Skin epidermis (tissue), 12 donors: ENCODE data around the gene UGT1A8.

ENCODE experiments used
- H3K27ac ChIP-seq, 21 experiments: fragments of 200-600 bp; sonication (generic) in 11 of 21; one replicate each; pipeline ENCODE4 v1.5.0; 2020; ENCODE audit warnings: mild to moderate bottlenecking in 3 of 21, inconsistent platforms in 2 of 21, moderate library complexity in 2 of 21
- H3K4me3 ChIP-seq, 7 experiments: fragments of 200-600 bp; sonication (generic) in 2 of 7; one replicate each; pipeline ENCODE4 v1.5.0; 2020; ENCODE audit warnings: inconsistent platforms in 2 of 7, mild to moderate bottlenecking in 2 of 7, moderate library complexity in 1 of 7

Gene UGT1A8

DNA sequence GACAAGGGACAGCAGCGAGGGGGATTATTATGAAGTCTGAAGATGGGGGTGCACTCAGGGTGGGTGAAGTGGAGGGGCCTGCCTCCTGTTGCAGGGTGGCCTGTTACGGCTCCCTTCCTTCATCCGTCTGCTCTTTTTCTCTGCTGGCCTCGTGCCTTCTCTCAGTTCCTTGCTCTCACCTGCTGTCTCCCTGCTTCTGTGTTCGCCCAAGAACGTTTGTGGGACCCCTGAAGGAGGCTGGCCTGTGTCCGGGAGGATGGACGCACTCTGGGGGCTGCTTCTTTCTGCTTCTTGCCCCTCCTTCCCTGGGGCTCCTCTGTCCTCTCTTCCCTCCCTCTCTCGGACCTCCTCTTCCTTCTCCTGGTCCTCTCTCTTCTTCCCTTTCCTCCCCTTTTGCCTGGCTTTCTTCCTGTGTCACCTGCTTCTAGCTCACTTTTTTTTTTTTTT, 174.5 kb downstream of the UGT1A8 start:
- Histone ChIP-seq H3K27ac (no peak overlapping the region), H3K4me3 (no peak overlapping the region)

DNA sequence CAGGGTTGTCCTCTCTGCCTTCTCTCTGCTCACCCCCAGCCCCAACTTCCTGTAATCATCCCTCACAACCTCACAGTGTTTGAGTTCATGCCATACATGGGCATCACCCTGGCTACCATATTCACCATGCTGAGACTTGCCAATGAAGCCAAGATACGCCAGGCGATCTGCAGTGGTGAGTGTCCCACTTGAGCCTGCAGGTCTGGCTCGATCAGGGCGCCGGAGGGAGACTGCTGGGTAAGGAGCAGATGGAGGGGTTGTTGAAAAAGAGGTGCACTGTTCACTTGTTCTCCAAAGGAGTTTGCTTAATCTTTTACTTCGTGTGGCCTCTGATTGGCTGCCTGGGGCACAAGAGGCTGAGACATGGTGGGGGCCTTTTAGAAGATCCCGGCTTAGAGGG, 175.3 kb downstream of the UGT1A8 start:
- Histone ChIP-seq H3K4me3 (no peak overlapping the region), H3K27ac (no peak overlapping the region)

GRCh38 chr2:233793465-233794127, 176.2 kb downstream of the UGT1A8 start:
- Histone ChIP-seq H3K27ac (no peak overlapping the region), H3K4me3 (no peak overlapping the region)

DNA sequence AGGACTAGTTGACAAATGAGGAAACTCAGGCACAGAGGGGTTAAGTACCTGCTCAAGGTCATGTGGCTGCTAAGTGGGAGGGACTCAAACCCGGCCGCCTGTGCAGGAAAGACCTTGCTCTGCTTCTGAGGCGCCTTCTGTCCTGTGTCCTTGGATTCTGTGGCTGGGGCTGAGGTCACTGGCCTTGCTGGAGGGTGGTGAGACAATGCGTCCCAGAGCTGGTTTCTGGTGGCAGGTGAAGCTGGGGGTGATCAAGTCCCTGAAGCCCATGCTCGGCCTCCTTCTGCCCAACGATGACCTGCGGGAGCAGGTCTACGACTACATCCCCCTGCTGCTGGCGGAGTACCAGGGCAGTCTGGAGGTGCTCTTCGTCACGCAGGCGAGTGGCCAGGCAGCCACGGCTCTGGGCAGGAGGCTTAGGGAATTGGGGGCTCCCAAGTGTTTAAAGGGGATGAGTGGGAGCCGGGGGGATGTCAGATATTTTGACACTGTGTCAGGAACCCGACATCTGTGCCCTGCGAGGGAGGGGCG, 176.8 kb downstream of the UGT1A8 start:
- no peak overlapping the region for H3K27ac ChIP-seq

DNA sequence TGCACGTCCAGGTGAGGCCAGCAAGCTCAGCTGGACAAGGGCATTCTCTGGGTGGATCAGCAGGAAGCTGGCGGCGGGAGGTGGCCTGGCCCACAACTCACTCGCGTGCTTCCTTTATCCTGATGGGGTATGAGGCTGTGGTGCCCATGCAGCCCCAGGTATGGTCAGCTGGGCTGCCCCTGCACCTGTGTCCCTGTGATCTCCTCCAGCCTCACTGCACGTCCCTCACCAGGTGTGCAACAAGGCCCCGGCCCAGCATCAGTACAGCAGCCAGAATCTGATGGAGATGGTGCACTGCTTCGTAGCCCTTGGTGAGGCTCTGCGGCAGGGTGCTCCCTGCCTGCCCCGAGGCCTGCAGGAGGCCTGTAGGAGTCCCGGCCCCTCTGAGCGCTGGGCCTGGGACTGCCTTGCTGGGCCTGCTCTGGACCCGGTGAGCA, 178.3 kb downstream of the UGT1A8 start:
- no peak overlapping the region for H3K4me3 ChIP-seq
- H3K27ac ChIP-seq, result no peak overlapping the region

More for the DNA sequence above, 176.8 kb downstream of the UGT1A8 start:
- H3K4me3 ChIP-seq, result no peak overlapping the region

- Histone ChIP-seq H3K27ac (no peak overlapping the region), H3K4me3 (no peak overlapping the region)
Measured at GRCh38 chr2:233796254-233796653, 178.8 kb downstream of the UGT1A8 start.

- Histone ChIP-seq H3K27ac (no peak overlapping the region), H3K4me3 (no peak overlapping the region)
Measured at GRCh38 chr2:233798335-233799086, 181.1 kb downstream of the UGT1A8 start.

GRCh38 chr2:233799087-233799665, 181.7 kb downstream of the UGT1A8 start:
- no peak overlapping the region for H3K4me3 ChIP-seq
- H3K27ac ChIP-seq, result no peak overlapping the region

GRCh38 chr2:233799716-233800115, 182.3 kb downstream of the UGT1A8 start:
- Histone ChIP-seq H3K27ac (no peak overlapping the region), H3K4me3 (no peak overlapping the region)

DNA sequence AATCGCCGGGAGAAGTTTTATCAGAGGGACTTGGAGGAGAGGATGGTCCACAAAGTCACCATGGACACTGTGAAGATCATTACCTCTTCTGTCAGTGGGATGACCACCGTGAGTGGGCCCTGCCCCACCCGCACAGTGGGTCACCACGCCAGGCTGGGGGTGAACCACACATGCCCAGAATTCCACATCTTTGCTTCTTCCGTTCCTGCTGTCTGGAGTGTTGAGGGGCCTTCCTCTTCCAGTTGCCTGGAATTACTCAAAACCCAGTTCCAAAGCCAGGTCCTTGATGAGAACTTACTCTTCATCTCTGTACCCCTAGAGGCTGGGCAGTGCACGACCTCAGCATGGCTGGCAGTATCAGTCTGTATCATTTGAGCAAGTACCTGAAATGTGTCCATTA, 182.8 kb downstream of the UGT1A8 start:
- no peak overlapping the region for H3K27ac ChIP-seq
- H3K4me3 ChIP-seq, result no peak overlapping the region

GRCh38 chr2:233801357-233802131, 184.1 kb downstream of the UGT1A8 start:
- Histone ChIP-seq H3K4me3 (no peak overlapping the region), H3K27ac (no peak overlapping the region)

- Histone ChIP-seq H3K27ac (no peak overlapping the region), H3K4me3 (no peak overlapping the region)
Measured at GRCh38 chr2:233802132-233802815, 184.8 kb downstream of the UGT1A8 start.

- Histone ChIP-seq H3K4me3 (no peak overlapping the region), H3K27ac (no peak overlapping the region)
Measured at GRCh38 chr2:233803292-233803911, 186.0 kb downstream of the UGT1A8 start.

DNA sequence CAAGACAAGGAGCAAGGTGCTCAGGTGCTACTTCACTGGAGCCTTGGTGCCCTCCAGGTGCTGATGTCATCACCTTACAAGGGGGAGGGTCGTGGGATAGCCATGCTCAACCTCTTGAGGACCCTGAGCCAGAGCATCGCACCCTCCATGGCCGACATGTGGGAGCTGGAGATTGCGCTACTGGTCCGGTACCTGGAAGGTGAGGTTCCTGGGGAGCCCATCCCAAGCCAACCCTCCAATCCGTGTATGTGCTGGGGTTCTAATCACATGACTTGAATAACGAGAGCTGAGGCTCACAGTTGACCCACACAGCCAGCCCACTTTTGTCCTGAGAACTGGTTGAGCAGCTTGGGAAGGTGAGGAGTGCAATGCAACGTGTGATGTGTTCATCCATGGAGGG, 186.6 kb downstream of the UGT1A8 start:
- Histone ChIP-seq H3K4me3 (no peak overlapping the region), H3K27ac (no peak overlapping the region)

GRCh38 chr2:233807215-233807865, 189.9 kb downstream of the UGT1A8 start:
- Histone ChIP-seq H3K27ac (no peak overlapping the region), H3K4me3 (no peak overlapping the region)

DNA sequence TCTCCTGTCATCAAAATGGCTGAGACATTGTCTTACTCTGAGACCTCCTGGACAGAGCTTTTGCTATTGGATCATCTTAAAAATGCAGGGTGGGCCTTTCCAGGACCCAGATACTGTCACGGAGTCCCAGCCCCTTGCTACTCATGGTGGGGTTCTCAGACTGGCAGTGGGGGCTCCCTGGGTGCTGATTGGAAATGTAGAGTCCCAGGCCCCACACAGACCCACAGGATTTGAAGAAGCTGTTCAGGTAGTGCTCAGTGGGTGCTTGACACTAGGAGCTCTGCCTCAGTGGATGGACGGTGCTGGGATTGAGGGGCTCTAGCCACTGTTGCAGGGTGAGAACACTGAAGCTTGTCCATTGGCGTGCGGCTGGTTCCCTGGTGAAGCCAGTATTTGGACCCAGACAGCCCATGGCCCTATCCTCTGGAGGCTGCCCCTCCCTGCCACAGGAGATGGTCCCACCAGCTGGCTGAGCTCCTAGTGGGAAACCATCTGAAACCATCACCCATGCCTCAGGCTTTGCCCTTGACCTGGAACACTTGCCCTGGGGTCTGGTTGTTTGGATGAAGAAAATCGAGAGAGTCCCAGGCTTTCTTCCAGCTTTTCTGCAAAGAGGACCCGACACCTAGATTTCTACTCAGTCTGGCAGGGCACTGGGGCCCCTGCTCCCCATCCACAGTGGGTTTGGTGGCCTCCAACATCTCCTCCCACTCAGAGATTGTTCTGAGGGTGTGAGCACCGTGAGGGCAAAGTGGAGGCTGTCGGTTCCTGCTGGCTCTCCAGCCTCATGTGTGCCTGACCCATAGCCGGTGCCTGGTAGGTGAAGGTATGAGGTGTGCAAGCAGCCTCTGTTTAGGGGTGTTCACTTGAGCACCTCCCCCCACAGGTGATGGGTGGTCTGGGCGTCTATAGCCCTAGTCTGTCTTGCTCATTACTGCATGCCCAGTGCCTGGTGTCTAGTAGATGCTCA, 190.8 kb downstream of the UGT1A8 start:
- no peak overlapping the region for H3K4me3 ChIP-seq

GRCh38 chr2:233810385-233810784, 193.0 kb downstream of the UGT1A8 start:
- no peak overlapping the region for H3K27ac ChIP-seq
- H3K4me3 ChIP-seq, result no peak overlapping the region

More for the DNA sequence above, 190.8 kb downstream of the UGT1A8 start:
- no peak overlapping the region for H3K27ac ChIP-seq
